Measurements from ENCODE around the gene MFNG. TPM values are rescaled to one million over a fixed set of nuclear protein-coding genes. Genes with fewer than 3 reads are reported as not detected.
A peak's percentile ranks its signal among the peaks of the same experiment; 100 is the strongest.

Gene MFNG
- total RNA-seq, 1 donor = 0.72 TPM

- peak; percentile 97 for DNase-seq (ENCODE audit: insufficient read length, low spot score, missing footprints)
- Histone ChIP-seq H3K4me2 (ENCODE audit: insufficient read depth, low read length) (no peak overlapping the region), H3K4me1 (ENCODE audit: insufficient read depth, low read length) (peaks cover 14% of the 10 kb centered on the region), H4K20me1 (ENCODE audit: insufficient read depth, low read length) (no peaks in the 10 kb centered on the region), H3K27me3 (ENCODE audit: insufficient read depth, low read length) (no peaks in the 10 kb centered on the region), H3K79me2 (ENCODE audit: insufficient read depth, low read length) (no peaks in the 10 kb centered on the region), H3K4me3 (ENCODE audit: insufficient read depth, low read length) (no peak overlapping the region), H3K27ac (ENCODE audit: low read depth, low read length) (no peak overlapping the region), H3K9me3 (ENCODE audit: low read depth, low read length) (no peaks in the 10 kb centered on the region), H2AFZ (ENCODE audit: low read length) (no peak overlapping the region), H3K36me3 (ENCODE audit: insufficient read depth, low read length) (peaks cover 16% of the 10 kb centered on the region)
- TF ChIP-seq, protein P1, sequence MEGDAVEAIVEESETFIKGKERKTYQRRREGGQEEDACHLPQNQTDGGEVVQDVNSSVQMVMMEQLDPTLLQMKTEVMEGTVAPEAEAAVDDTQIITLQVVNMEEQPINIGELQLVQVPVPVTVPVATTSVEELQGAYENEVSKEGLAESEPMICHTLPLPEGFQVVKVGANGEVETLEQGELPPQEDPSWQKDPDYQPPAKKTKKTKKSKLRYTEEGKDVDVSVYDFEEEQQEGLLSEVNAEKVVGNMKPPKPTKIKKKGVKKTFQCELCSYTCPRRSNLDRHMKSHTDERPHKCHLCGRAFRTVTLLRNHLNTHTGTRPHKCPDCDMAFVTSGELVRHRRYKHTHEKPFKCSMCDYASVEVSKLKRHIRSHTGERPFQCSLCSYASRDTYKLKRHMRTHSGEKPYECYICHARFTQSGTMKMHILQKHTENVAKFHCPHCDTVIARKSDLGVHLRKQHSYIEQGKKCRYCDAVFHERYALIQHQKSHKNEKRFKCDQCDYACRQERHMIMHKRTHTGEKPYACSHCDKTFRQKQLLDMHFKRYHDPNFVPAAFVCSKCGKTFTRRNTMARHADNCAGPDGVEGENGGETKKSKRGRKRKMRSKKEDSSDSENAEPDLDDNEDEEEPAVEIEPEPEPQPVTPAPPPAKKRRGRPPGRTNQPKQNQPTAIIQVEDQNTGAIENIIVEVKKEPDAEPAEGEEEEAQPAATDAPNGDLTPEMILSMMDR (IDR thresholded peaks at IDR 0.05; ENCODE audit: extremely low read depth, low read depth, low read length) = peak; percentile 63
Observed at GRCh38 chr22:37492428-37493344, 6.5 kb upstream of the MFNG start.

GRCh38 chr22:37491559-37492427, 5.6 kb upstream of the MFNG start:
- Histone ChIP-seq H3K79me2 (ENCODE audit: insufficient read depth, low read length) (no peaks in the 10 kb centered on the region), H3K9me3 (ENCODE audit: low read depth, low read length) (no peaks in the 10 kb centered on the region), H3K4me3 (ENCODE audit: insufficient read depth, low read length) (no peak overlapping the region), H3K36me3 (ENCODE audit: insufficient read depth, low read length) (peaks cover 16% of the 10 kb centered on the region), H3K27me3 (ENCODE audit: insufficient read depth, low read length) (no peaks in the 10 kb centered on the region), H2AFZ (ENCODE audit: low read length) (no peak overlapping the region), H4K20me1 (ENCODE audit: insufficient read depth, low read length) (no peaks in the 10 kb centered on the region), H3K4me2 (ENCODE audit: insufficient read depth, low read length) (no peak overlapping the region), H3K4me1 (ENCODE audit: insufficient read depth, low read length) (peaks cover 8% of the 10 kb centered on the region), H3K27ac (ENCODE audit: low read depth, low read length) (no peak overlapping the region)
- TF ChIP-seq, protein P1 (IDR thresholded peaks at IDR 0.05; ENCODE audit: extremely low read depth, low read depth, low read length) = no peak
- DNase-seq (ENCODE audit: insufficient read length, low spot score, missing footprints) = no peak

DNA sequence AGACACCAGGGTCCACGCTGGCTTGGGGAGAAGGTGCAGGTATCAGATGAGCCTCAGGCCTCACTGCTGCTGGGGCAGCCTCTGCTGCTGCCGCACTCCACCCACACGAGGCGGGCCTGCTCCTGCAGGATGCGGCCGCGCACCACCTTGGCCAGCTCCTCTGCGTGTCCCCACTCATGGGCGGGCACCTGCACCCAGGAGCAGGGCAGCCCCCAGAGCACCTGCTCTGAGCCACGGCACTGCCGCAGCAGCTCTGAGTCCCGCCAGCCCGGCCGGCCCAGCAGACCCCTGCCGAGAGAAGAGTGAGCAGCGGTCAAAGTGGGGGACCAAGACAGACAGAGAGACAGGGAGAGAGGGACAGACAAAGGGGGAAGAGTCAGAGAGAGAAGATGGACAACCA, 4.9 kb upstream of the MFNG start:
- Histone ChIP-seq H3K4me3 (ENCODE audit: insufficient read depth, low read length) (no peak overlapping the region), H3K27me3 (ENCODE audit: insufficient read depth, low read length) (no peaks in the 10 kb centered on the region), H3K4me1 (ENCODE audit: insufficient read depth, low read length) (peaks cover 6% of the 10 kb centered on the region), H3K9me3 (ENCODE audit: low read depth, low read length) (no peaks in the 10 kb centered on the region), H3K4me2 (ENCODE audit: insufficient read depth, low read length) (no peak overlapping the region), H4K20me1 (ENCODE audit: insufficient read depth, low read length) (no peaks in the 10 kb centered on the region), H3K27ac (ENCODE audit: low read depth, low read length) (no peak overlapping the region), H2AFZ (ENCODE audit: low read length) (no peak overlapping the region), H3K36me3 (ENCODE audit: insufficient read depth, low read length) (peaks cover 15% of the 10 kb centered on the region), H3K79me2 (ENCODE audit: insufficient read depth, low read length) (no peaks in the 10 kb centered on the region)
- no peak for DNase-seq (ENCODE audit: insufficient read length, low spot score, missing footprints)
- TF ChIP-seq, protein P1 (IDR thresholded peaks at IDR 0.05; ENCODE audit: extremely low read depth, low read depth, low read length) = no peak

GRCh38 chr22:37489983-37490382, 3.8 kb upstream of the MFNG start:
- TF ChIP-seq, protein P1 (IDR thresholded peaks at IDR 0.05; ENCODE audit: extremely low read depth, low read depth, low read length) = no peak
- H3K79me2 ChIP-seq (ENCODE audit: insufficient read depth, low read length) = no peaks in the 10 kb centered on the region
- no peaks in the 10 kb centered on the region for H4K20me1 ChIP-seq (ENCODE audit: insufficient read depth, low read length)
- peaks cover 8% of the 10 kb centered on the region for H3K36me3 ChIP-seq (ENCODE audit: insufficient read depth, low read length)
- H2AFZ ChIP-seq (ENCODE audit: low read length) = no peak overlapping the region
- no peak overlapping the region for H3K27ac ChIP-seq (ENCODE audit: low read depth, low read length)
- H3K27me3 ChIP-seq (ENCODE audit: insufficient read depth, low read length) = no peaks in the 10 kb centered on the region
- H3K4me1 ChIP-seq (ENCODE audit: insufficient read depth, low read length) = peaks cover 5% of the 10 kb centered on the region
- no peaks in the 10 kb centered on the region for H3K9me3 ChIP-seq (ENCODE audit: low read depth, low read length)
- no peak overlapping the region for H3K4me3 ChIP-seq (ENCODE audit: insufficient read depth, low read length)
- DNase-seq (ENCODE audit: insufficient read length, low spot score, missing footprints) = no peak
- H3K4me2 ChIP-seq (ENCODE audit: insufficient read depth, low read length) = no peak overlapping the region

Data from osteoblast (primary cell).